Gastrocnemius medialis (tissue), 4 donors: ENCODE data around the gene IRS1.

ENCODE experiments used
- CTCF ChIP-seq, 5 experiments: fragments of 450-650 bp in 3 of 5; fragments of 200-600 bp in 2 of 5; sonication (generic) in 2 of 5; IDR thresholded peaks in 4 of 5; conservative IDR thresholded peaks in 1 of 5; 1 replicate in 4 of 5; 2 replicates in 1 of 5; pipeline ENCODE4 v1.5.1; 2016 to 2019; ENCODE audit warnings: antibody characterized with exemption in 5 of 5, mild to moderate bottlenecking in 3 of 5, moderate library complexity in 3 of 5
- POLR2A ChIP-seq, 2 donors: fragments of 450-650 bp; IDR thresholded peaks; one replicate each; pipeline ENCODE4 v1.6.1; 2017; ENCODE audit warnings: antibody characterized with exemption in 2 of 2, mild to moderate bottlenecking in 2 of 2, moderate library complexity in 2 of 2

- TF ChIP-seq POLR2A (IDR thresholded peaks at IDR 0.05) (no peak), CTCF (IDR thresholded peaks at IDR 0.05 in 4 of 5, conservative IDR thresholded peaks at IDR 0.05 in 1 of 5) (no peak)
These were observed 9.6 kb downstream of the IRS1 start for GRCh38 chr2:226790011-226790410.
